ENCODE data around the gene RTP4.
A peak's percentile ranks its signal among the peaks of the same experiment; 100 is the strongest.

The RTP4 gene

GRCh38 chr3:187368251-187369088 lies at the start of gene RTP4:
RTP4 (plus strand) TSS chr3:187368385; CDS start chr3:187368442, 57 bp downstream.
- intact Hi-C loops (cut with DNase I) = no loop called here
- peak in 33 of 42 donors; percentile 13 to 69 (median 35) for DNase-seq

- DNase-seq = peak in 36 of 42 donors; percentile 12 to 80 (median 50)
- intact Hi-C loops (cut with DNase I) = loop anchor here (2.0 kb wide), 1 partner anchor 360 kb away; no protein-coding TSS in a partner anchor
Observed at GRCh38 chr3:187318819-187319616, 49.2 kb upstream of the RTP4 start.

- peak; percentile 34 to 91 (median 78) for DNase-seq
- intact Hi-C loops (cut with DNase I) = loop anchor here (2.0 kb wide), 1 partner anchor 359 kb away; no protein-coding TSS in a partner anchor
Observed at GRCh38 chr3:187319699-187320302, 48.4 kb upstream of the RTP4 start.

GRCh38 chr3:187321766-187322165 lies 46.4 kb upstream of the RTP4 start:
- DNase-seq = no peak
- intact Hi-C loops (cut with DNase I) = no loop called here

- DNase-seq = no peak
- intact Hi-C loops (cut with DNase I) = no loop called here
Observed at GRCh38 chr3:187322291-187322690, 45.9 kb upstream of the RTP4 start.

GRCh38 chr3:187323091-187323490 lies 45.1 kb upstream of the RTP4 start:
- no peak for DNase-seq
- intact Hi-C loops (cut with DNase I) = no loop called here

GRCh38 chr3:187325632-187326031 lies 42.6 kb upstream of the RTP4 start:
- intact Hi-C loops (cut with DNase I) = no loop called here

GRCh38 chr3:187327845-187328244 lies 40.3 kb upstream of the RTP4 start:
- intact Hi-C loops (cut with DNase I) = no loop called here
- DNase-seq = no peak

More at GRCh38 chr3:187325632-187326031, 42.6 kb upstream of the RTP4 start:
- DNase-seq = no peak

- no peak for DNase-seq
- intact Hi-C loops (cut with DNase I) = no loop called here
Observed at GRCh38 chr3:187328691-187329090, 39.5 kb upstream of the RTP4 start.

- DNase-seq = no peak
- intact Hi-C loops (cut with DNase I) = no loop called here
Observed at GRCh38 chr3:187334904-187335303, 33.3 kb upstream of the RTP4 start.

- DNase-seq = no peak
- intact Hi-C loops (cut with DNase I) = no loop called here
Observed at GRCh38 chr3:187336322-187336721, 31.9 kb upstream of the RTP4 start.

GRCh38 chr3:187340578-187340977 lies 27.6 kb upstream of the RTP4 start:
- DNase-seq = no peak
- intact Hi-C loops (cut with DNase I) = no loop called here

GRCh38 chr3:187342255-187342654 lies 25.9 kb upstream of the RTP4 start:
- intact Hi-C loops (cut with DNase I) = no loop called here
- peak in 1 of 42 donors; percentile 5 for DNase-seq

- intact Hi-C loops (cut with DNase I) = no loop called here
- DNase-seq = no peak
Observed at GRCh38 chr3:187343670-187344069, 24.5 kb upstream of the RTP4 start.

- DNase-seq = no peak
- intact Hi-C loops (cut with DNase I) = no loop called here
Observed at GRCh38 chr3:187352581-187353575, 15.3 kb upstream of the RTP4 start.

- no peak for DNase-seq
- intact Hi-C loops (cut with DNase I) = no loop called here
Observed at GRCh38 chr3:187358068-187358467, 10.1 kb upstream of the RTP4 start.

GRCh38 chr3:187359798-187360486 lies 8.2 kb upstream of the RTP4 start:
- no peak for DNase-seq
- intact Hi-C loops (cut with DNase I) = no loop called here

- intact Hi-C loops (cut with DNase I) = no loop called here
- DNase-seq = peak in 4 of 42 donors; percentile 13 to 39 (median 24)
Observed at GRCh38 chr3:187360596-187360995, 7.6 kb upstream of the RTP4 start.

Data from head of caudate nucleus (tissue), 42 donors.